Activated naive CD4-positive, alpha-beta T cell (primary cell): Measurements from ENCODE around the gene DGCR2.
"Not testable (repeated sequence)": the region's sequence is repeated elsewhere in the genome, so short reads cannot be mapped to it uniquely, and the experiment has no call there.

Source experiments
- DNase-seq, 4 experiments: peaks; one replicate each; lab custom pipeline; 2025; lab: John Stamatoyannopoulos, UW

DGCR2 gene

GRCh38 chr22:19108807-19109197 lies 13.4 kb downstream of the DGCR2 start:
- DNase-seq = no peak

- no peak for DNase-seq
These were observed 14.5 kb downstream of the DGCR2 start for GRCh38 chr22:19107730-19108074.

GRCh38 chr22:19106886-19107729 lies 15.1 kb downstream of the DGCR2 start:
- DNase-seq = no peak

GRCh38 chr22:19105867-19106802 lies 16.1 kb downstream of the DGCR2 start:
- peak in 2 of 4 experiments; percentile 43 to 56 for DNase-seq

GRCh38 chr22:19105456-19105855 lies 16.8 kb downstream of the DGCR2 start:
- no peak for DNase-seq

- no peak for DNase-seq
These were observed 18.1 kb downstream of the DGCR2 start for GRCh38 chr22:19103880-19104821.

- DNase-seq = no peak
These were observed 24.1 kb downstream of the DGCR2 start for GRCh38 chr22:19098157-19098556.

GRCh38 chr22:19097518-19097917 lies 24.7 kb downstream of the DGCR2 start:
- no peak for DNase-seq

- DNase-seq = no peak
These were observed 25.7 kb downstream of the DGCR2 start for GRCh38 chr22:19096555-19096954.

- DNase-seq = no peak
These were observed 27.7 kb downstream of the DGCR2 start for GRCh38 chr22:19094393-19094997.

- no peak for DNase-seq
These were observed 29.5 kb downstream of the DGCR2 start for GRCh38 chr22:19092725-19093124.

GRCh38 chr22:19090586-19091127 lies 31.6 kb downstream of the DGCR2 start:
- DNase-seq = no peak

GRCh38 chr22:19090183-19090582 lies 32.0 kb downstream of the DGCR2 start:
- no peak for DNase-seq

- no peak for DNase-seq
These were observed 33.2 kb downstream of the DGCR2 start for GRCh38 chr22:19088866-19089595.

GRCh38 chr22:19086896-19087295 lies 35.3 kb downstream of the DGCR2 start:
- DNase-seq = no peak

GRCh38 chr22:19086417-19086816 lies 35.8 kb downstream of the DGCR2 start:
- no peak for DNase-seq

GRCh38 chr22:19085233-19085718 lies 36.9 kb downstream of the DGCR2 start:
- DNase-seq = no peak

- DNase-seq = not testable (repeated sequence)
These were observed 37.6 kb downstream of the DGCR2 start for GRCh38 chr22:19084586-19084985.

- not testable (repeated sequence) for DNase-seq
These were observed 38.1 kb downstream of the DGCR2 start for GRCh38 chr22:19084126-19084525.

GRCh38 chr22:19082793-19083192 lies 39.4 kb downstream of the DGCR2 start:
- no peak for DNase-seq
